Stimulated activated naive B cell treated with anti-CD40 and anti-IgM and Interleukin-4, amounts not matched to agents 10 μg/mL and 1 μg/mL and 100 μg/mL, for 72 hours (primary cell): ENCODE data around the gene KIAA0586.
"Not testable (repeated sequence)": the region's sequence is repeated elsewhere in the genome, so short reads cannot be mapped to it uniquely, and the experiment has no call there.

ENCODE experiments used
- ATAC-seq, 2 donors: fragments of 150-1000 bp; cut with Tn5 transposase; replicated peaks; 2 replicates each; pipeline ENCODE4 v1.10.0; 2021; ENCODE audit warnings: moderate library complexity in 1 of 2
- DNase-seq: peaks from one replicate; pipeline ENCODE4 v3.0.0; 2021
- H3K27ac Mint-ChIP-seq: one replicate; pipeline ENCODE4 v1.8.0; 2022; ENCODE audit warnings: mild to moderate bottlenecking, mixed read lengths
- H3K27me3 Mint-ChIP-seq, 2 donors: one replicate each; pipeline ENCODE4 v1.8.0; 2022; ENCODE audit warnings: mixed read lengths in 2 of 2
- H3K36me3 Mint-ChIP-seq, 2 donors: one replicate each; pipeline ENCODE4 v1.8.0; 2022; ENCODE audit warnings: mixed read lengths in 2 of 2, mild to moderate bottlenecking in 1 of 2
- H3K4me1 Mint-ChIP-seq, 2 donors: one replicate each; pipeline ENCODE4 v1.8.0; 2022; ENCODE audit warnings: mixed read lengths in 2 of 2, mild to moderate bottlenecking in 1 of 2
- H3K4me3 Mint-ChIP-seq, 2 donors: one replicate each; pipeline ENCODE4 v1.8.0; 2022; ENCODE audit warnings: mild to moderate bottlenecking in 2 of 2, mixed read lengths in 2 of 2, moderate library complexity in 1 of 2
- H3K9me3 Mint-ChIP-seq, 2 donors: one replicate each; pipeline ENCODE4 v1.8.0; 2022; ENCODE audit warnings: mixed read lengths in 2 of 2, mild to moderate bottlenecking in 1 of 2

KIAA0586 gene

DNA sequence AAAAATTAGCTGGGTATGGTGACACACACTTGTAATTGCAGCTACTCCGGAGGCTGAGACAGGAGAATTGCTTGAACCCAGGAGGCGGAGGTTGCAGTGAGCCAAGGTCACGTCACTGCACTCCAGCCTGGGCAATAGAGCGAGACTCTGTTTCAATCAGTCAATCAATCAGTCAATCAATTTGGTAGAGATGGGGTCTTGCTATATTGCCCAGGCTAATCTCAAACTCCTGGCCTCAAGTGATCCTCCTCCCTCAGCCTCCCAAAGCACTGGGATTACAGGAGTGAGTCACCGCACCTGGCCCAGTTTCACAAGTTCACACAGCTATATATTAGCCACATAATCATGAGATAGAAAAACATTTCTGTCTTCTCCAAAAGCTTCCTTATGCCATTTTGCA, 50.8 kb downstream of the KIAA0586 start:
- H3K4me3 Mint-ChIP-seq, DNase-seq, H3K9me3 Mint-ChIP-seq, H3K27ac Mint-ChIP-seq, H3K27me3 Mint-ChIP-seq, ATAC-seq: not testable (repeated sequence)
- H3K4me1 Mint-ChIP-seq = peaks cover 6 to 12% of the 10 kb centered on the region in 2 donors
- H3K36me3 Mint-ChIP-seq = peaks cover 28 to 30% of the 10 kb centered on the region in 2 donors

DNA sequence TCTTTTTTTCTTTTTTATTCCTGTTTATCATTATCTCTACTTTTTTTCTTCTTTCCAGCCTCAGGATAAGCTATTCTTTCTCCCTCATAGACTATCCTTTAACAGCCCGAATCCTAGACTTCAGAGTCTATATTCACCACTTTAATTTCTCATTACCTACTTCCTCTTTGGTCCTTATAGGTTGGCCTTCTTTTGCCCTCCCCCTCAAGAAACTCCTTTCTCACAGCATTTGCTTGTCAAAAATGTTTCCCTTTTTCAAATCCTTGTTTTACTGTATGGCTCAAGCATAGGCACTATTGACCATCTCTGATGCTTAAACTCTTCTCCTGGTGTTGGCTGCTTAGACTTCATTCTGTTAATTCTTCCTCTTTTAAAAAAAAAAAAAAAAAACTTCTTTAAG, 52.5 kb downstream of the KIAA0586 start:
- H3K36me3 Mint-ChIP-seq = peaks cover 21 to 24% of the 10 kb centered on the region in 2 donors

DNA sequence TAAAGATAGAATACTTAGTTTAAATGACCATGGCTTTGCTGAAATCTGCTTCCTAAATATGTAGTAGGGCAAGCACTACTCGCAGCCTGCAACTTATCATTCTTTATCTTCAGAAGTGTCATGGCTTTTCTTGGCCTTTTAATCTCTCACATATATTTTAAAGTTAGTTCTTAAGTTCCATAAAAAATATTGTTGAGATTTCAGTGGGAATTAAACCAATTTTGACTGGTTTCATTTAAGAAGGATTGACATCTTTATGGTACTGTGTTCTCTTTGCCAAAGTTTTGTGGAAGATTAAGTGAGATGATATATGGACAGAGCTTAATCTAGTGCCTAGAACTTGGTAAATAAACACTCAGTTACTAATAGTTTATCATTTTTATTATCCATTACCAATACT, 56.7 kb downstream of the KIAA0586 start:
- Mint-ChIP-seq H3K9me3 (peaks cover 3 to 7% of the 10 kb centered on the region in 2 donors), H3K36me3 (peaks cover 17 to 20% of the 10 kb centered on the region in 2 donors), H3K27ac (no peak overlapping the region), H3K27me3 (no peaks in the 10 kb centered on the region), H3K4me3 (no peak overlapping the region), H3K4me1 (peaks cover 8 to 12% of the 10 kb centered on the region in 2 donors)
- no peak for ATAC-seq
- no peak for DNase-seq

More for the DNA sequence above, 52.5 kb downstream of the KIAA0586 start:
- Mint-ChIP-seq H3K9me3 (no peaks in the 10 kb centered on the region), H3K27me3 (no peaks in the 10 kb centered on the region), H3K4me3 (no peak overlapping the region), H3K27ac (no peak overlapping the region), H3K4me1 (peaks cover 6 to 12% of the 10 kb centered on the region in 2 donors)
- ATAC-seq = peak; percentile 86 to 87
- no peak for DNase-seq

DNA sequence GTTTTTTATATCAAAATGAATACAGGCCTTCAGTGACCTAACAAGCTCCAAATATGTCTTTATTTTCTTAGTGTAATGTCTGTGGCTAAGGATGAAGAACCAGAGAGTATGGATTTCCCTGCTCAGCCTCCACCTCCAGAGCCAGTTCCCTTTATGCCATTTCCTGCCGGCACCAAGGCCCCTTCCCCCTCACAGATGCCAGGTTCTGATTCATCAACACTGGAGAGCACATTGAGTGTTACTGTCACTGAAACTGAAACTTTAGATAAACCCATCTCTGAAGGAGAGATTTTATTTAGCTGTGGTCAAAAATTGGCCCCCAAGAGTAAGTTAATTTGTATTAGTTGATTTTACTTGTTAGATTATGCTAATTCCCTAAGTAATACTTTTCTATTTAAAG, 61.0 kb downstream of the KIAA0586 start:
- peaks cover 0 to 2% of the 10 kb centered on the region in 2 donors for H3K4me1 Mint-ChIP-seq
- no peaks in the 10 kb centered on the region for H3K27me3 Mint-ChIP-seq
- H3K27ac Mint-ChIP-seq = no peak overlapping the region
- H3K9me3 Mint-ChIP-seq = peaks cover 3 to 7% of the 10 kb centered on the region in 2 donors
- peaks cover 12 to 20% of the 10 kb centered on the region in 2 donors for H3K36me3 Mint-ChIP-seq
- ATAC-seq (no peak), DNase-seq (no peak)
- no peak overlapping the region for H3K4me3 Mint-ChIP-seq

DNA sequence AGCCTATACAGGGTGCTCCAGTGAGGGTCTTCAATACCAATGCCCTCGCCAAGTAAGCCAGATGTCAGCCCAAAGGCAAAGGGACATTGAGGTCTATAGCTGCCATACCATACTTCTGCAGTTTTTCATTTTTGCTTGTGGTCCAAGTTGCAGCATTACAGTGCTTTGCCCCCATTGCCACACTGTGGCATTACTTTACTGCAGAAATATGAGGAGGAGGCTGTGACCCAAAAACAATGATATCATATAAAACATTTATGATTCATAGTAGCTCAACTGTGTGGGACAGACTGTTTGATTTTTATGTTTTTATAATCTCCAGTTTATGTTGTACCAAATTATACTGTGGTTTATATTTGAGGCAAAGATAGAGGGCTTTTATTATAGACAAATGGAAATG, 64.1 kb downstream of the KIAA0586 start:
- Mint-ChIP-seq H3K27me3 (no peaks in the 10 kb centered on the region), H3K4me1 (peaks cover 0 to 2% of the 10 kb centered on the region in 2 donors), H3K36me3 (peaks cover 6 to 11% of the 10 kb centered on the region in 2 donors), H3K27ac (no peak overlapping the region), H3K9me3 (no peaks in the 10 kb centered on the region), H3K4me3 (no peak overlapping the region)
- DNase-seq (no peak), ATAC-seq (no peak)

DNA sequence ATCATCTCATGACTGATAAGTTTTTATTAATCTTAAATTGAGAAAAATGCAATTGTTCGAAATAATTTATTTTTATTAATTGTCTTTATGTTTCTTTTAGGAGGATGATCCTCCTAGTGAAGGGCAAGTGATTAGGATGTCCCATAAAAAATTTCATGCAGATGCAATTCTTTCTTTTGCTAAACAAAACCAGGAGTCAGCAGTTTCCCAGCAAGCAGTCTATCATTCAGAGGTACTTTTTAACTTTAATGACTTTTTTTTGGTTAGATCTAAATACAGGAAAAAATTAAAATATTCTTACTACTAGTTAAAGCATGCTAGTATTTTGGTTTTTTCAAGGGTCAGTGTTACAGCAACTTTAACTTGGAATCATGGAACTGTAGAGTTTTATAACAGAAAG, 64.5 kb downstream of the KIAA0586 start:
- no peak for ATAC-seq
- peaks cover 0 to 2% of the 10 kb centered on the region in 2 donors for H3K4me1 Mint-ChIP-seq
- H3K27ac Mint-ChIP-seq = no peak overlapping the region
- DNase-seq = no peak
- no peaks in the 10 kb centered on the region for H3K27me3 Mint-ChIP-seq
- H3K36me3 Mint-ChIP-seq = peaks cover 6 to 11% of the 10 kb centered on the region in 2 donors
- no peaks in the 10 kb centered on the region for H3K9me3 Mint-ChIP-seq
- no peak overlapping the region for H3K4me3 Mint-ChIP-seq

DNA sequence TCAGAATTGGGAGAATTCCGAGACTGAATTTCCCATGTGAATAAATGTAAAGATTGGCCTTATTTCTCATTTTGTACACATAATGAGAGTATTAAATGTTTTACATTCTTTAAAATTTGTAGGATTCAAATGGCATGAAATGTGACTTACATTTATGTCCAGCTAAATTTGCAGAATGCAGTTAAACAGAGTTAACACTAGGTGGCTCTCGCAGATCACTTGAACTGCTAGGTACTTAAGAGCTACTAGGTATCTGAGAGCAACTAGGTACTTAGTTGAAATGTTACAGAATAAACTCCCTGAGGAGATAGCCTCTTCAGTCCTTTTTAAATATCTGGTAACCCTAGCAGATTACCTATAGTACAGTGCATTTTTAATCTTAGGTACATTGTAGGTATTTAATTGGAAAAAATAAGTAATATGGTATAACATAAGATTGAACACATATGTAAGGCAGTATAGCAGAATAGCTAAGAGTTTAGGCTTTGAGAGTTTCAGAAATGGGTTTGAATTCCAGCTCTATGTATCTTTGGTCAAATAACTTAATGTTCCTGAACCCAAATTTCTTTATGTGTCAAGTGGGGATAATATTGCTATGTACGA, 73.8 kb downstream of the KIAA0586 start:
- ATAC-seq (peak; percentile 75 to 79), DNase-seq (peak; percentile 8)
- Mint-ChIP-seq H3K9me3 (no peaks in the 10 kb centered on the region), H3K27ac (no peak overlapping the region), H3K4me1 (no peaks in the 10 kb centered on the region), H3K36me3 (peaks cover 8 to 11% of the 10 kb centered on the region in 2 donors), H3K4me3 (no peak overlapping the region), H3K27me3 (no peaks in the 10 kb centered on the region)

DNA sequence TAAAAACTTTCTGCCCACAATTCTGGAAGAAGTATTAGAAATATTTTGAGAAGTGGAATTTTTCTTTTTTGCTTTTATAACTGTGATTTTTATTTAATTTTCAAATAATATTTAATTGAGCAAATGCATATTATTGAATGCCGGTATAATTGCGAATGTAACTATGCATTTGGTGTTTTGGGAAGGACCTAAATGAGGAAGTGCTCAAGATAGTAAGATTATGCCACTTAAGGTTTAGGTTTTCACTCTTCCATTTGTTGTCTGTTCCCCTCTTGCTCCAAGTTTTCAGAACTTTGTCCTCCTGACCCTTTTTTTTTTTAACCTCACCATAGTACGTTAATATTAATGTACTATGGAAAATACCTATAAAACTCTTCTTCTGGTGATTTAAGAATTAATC, 85.8 kb downstream of the KIAA0586 start:
- H3K27ac Mint-ChIP-seq = no peak overlapping the region
- no peaks in the 10 kb centered on the region for H3K9me3 Mint-ChIP-seq
- H3K27me3 Mint-ChIP-seq = no peaks in the 10 kb centered on the region
- DNase-seq (no peak), ATAC-seq (no peak)
- H3K4me3 Mint-ChIP-seq = no peak overlapping the region
- no peaks in the 10 kb centered on the region for H3K4me1 Mint-ChIP-seq
- H3K36me3 Mint-ChIP-seq = peaks cover 27 to 33% of the 10 kb centered on the region in 2 donors

DNA sequence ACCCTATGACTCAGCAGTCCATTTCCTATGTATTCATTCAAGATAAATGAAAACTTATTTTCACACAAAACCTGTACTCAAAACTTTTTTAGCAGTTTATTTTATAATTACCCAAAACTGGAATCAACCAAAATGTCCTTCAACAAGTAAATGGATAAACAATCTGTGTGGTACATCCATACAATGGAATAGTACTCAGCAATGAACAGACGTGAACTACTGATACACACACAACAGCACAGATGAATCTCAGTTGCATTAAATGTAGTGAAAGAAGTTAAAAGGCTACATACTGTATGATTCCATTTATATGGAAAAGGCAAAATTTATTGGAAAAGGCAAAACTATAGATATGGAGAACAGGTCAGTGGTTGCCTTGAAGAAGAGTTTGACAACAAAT, 90.1 kb downstream of the KIAA0586 start:
- Mint-ChIP-seq H3K4me3 (no peak overlapping the region), H3K27me3 (no peaks in the 10 kb centered on the region), H3K27ac (no peak overlapping the region), H3K36me3 (peaks cover 44 to 53% of the 10 kb centered on the region in 2 donors), H3K9me3 (no peaks in the 10 kb centered on the region), H3K4me1 (no peaks in the 10 kb centered on the region)
- ATAC-seq = no peak
- no peak for DNase-seq

DNA sequence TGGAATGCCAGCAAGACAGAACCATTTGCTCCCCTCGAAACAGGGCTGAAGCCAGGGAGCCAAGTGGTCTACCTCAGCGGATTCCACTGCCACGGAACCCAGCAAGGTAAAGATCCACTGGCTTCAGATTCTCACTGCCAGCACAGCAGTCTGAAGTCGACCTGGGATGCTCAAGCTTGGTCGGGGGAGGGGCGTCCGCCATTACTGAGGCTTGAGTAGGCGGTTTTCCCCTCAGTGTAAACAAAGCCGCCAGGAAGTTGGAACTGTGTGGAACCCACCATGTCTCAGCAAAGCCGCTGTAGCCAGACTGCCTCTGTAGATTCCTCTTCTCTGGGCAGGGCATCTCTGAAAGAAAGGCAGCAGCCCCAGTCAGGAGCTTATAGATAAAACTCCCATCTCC, 98.2 kb downstream of the KIAA0586 start:
- DNase-seq, H3K4me3 Mint-ChIP-seq, H3K27ac Mint-ChIP-seq, H3K27me3 Mint-ChIP-seq, ATAC-seq, H3K4me1 Mint-ChIP-seq: not testable (repeated sequence)
- Mint-ChIP-seq H3K36me3 (peaks cover 18 to 39% of the 10 kb centered on the region in 2 donors), H3K9me3 (peaks cover 20 to 24% of the 10 kb centered on the region in 2 donors)

DNA sequence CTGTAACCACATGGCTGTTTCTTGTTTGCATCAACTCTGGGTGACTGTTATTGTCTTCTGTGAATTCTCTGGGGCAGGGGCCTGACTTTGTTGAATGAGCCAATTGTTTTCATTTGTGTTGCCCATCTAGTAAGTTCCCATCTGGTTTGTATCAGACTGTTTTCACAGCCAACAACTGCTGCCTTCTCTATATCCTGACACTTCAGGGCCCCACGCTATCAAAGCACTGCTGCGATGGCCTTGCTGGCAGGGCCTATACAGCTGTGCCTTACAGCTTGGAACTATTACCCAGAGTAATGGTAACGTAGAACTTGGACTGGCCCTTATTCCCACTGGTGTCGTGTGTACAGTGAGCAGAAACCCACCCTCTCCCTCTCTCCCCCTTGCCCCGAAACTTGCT, 105.9 kb downstream of the KIAA0586 start:
- DNase-seq = no peak
- Mint-ChIP-seq H3K36me3 (peaks cover 2 to 4% of the 10 kb centered on the region in 2 donors), H3K4me1 (peaks cover 0 to 12% of the 10 kb centered on the region in 2 donors)

DNA sequence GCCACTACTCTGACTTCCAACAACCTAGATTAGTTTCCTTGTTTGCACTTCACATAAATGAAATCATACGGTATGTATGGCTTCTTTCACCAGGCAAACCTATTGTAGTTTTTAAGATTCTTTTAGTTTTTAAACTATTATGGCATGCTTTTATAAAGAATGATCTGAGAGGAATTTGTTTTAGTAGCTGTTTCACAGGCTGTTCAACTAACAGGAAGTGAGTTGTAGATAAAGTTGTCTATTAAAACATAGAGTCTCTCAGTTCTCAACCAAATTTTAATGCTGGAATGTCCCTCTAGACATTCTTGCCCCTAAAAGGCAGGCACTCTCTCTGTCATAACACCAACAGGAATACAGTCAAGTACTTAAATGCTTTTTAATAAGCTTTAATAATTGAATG, 107.5 kb downstream of the KIAA0586 start:
- H3K27ac Mint-ChIP-seq = no peak overlapping the region
- peaks cover 0 to 5% of the 10 kb centered on the region in 2 donors for H3K9me3 Mint-ChIP-seq
- H3K36me3 Mint-ChIP-seq = peaks cover 3% of the 10 kb centered on the region in 2 donors
- H3K27me3 Mint-ChIP-seq = no peaks in the 10 kb centered on the region
- H3K4me3 Mint-ChIP-seq = no peak overlapping the region
- ATAC-seq (no peak), DNase-seq (no peak)
- peaks cover 0 to 12% of the 10 kb centered on the region in 2 donors for H3K4me1 Mint-ChIP-seq

More for the DNA sequence above, 105.9 kb downstream of the KIAA0586 start:
- Mint-ChIP-seq H3K4me3 (no peak overlapping the region), H3K27ac (no peak overlapping the region), H3K27me3 (no peaks in the 10 kb centered on the region), H3K9me3 (peaks cover 11 to 12% of the 10 kb centered on the region in 2 donors)
- no peak for ATAC-seq

DNA sequence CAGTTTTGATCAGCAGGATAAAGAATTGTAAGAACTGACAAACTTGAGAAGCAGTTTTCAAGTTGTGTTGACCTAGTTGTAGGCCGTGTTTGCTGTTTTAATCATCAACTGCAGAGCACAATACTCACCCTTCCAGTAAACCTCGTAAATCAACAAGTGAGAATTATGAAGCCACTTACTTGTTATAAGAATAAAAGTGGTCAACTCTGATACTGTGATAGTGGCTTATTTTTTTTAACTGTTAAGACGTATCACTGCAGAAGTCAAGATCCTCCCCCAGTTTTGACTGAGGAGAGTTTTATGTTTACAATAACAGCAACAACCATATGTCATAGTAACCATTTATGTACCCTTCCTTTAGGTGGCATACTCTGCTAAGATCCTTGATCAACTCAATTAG, 109.5 kb downstream of the KIAA0586 start:
- H3K4me1 Mint-ChIP-seq = peaks cover 0 to 12% of the 10 kb centered on the region in 2 donors
- DNase-seq (no peak), ATAC-seq (no peak)
- H3K36me3 Mint-ChIP-seq = peaks cover 3 to 7% of the 10 kb centered on the region in 2 donors
- no peak overlapping the region for H3K27ac Mint-ChIP-seq
- H3K9me3 Mint-ChIP-seq = peaks cover 0 to 5% of the 10 kb centered on the region in 2 donors
- H3K27me3 Mint-ChIP-seq = no peaks in the 10 kb centered on the region
- H3K4me3 Mint-ChIP-seq = no peak overlapping the region

DNA sequence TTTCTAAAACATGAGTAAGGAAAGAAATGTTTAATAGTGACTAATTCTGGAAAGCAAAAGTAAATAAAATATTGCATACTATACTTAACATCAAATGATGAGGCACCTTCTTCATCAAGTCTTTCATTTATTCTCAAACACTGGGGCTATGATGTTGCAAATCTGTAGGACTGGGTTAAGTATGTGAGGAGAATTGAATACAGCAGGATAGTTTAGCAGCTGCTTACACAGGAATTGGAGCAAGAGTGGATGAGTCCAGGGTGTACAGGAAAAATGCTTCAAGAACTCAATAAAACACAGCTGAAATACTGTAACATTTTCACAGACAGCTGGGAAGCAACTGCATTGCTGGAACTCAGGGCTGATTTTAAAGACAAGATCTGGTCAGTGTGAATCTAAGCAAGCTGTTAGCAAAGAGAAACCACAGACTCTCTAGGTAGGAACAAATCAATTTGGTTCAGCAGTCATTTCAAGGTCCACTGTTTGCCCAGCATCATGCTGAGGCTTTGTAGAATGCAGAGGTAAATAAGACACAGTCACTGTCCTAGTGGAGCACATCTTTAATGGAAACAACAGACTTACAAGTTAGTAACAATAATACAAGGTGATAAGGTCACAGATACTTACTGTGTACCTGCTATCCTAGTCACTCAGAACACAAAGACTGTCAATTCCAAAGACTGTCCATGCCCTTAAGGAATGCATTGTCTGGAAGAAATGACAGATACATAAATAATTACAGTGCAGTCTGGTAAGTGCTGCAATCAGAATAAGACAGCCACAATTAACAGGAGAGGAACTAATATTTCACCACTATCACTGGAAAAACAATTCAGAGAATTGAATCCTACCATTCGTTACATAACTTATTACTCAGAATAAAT, 113.5 kb downstream of the KIAA0586 start:
- DNase-seq = no peak
- peaks cover 16 to 26% of the 10 kb centered on the region in 2 donors for H3K36me3 Mint-ChIP-seq
- H3K4me3 Mint-ChIP-seq = no peak overlapping the region
- H3K27me3 Mint-ChIP-seq = no peaks in the 10 kb centered on the region
- no peak for ATAC-seq
- peaks cover 0 to 2% of the 10 kb centered on the region in 2 donors for H3K4me1 Mint-ChIP-seq
- H3K27ac Mint-ChIP-seq = no peak overlapping the region
- H3K9me3 Mint-ChIP-seq = peaks cover 10% of the 10 kb centered on the region in 2 donors

DNA sequence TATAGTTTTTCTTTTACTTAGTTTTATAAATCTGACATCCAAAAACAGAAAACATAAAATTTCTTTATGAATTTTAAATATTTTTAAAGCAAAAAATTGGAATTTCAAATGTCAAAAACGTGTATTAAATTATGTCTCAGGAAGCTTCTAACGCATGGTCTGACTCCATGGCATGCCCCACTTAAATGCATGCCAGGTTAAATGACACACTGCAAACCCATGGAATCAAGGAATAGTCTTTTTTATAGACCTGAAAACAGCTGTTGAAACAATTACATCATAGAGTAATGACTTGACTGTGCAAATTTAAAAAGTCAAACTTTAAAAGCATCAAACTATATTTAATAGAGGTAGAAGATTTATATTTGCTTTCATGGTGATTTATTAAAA, 114.1 kb downstream of the KIAA0586 start:
- Mint-ChIP-seq H3K4me1 (peaks cover 0 to 2% of the 10 kb centered on the region in 2 donors), H3K9me3 (peaks cover 6 to 10% of the 10 kb centered on the region in 2 donors), H3K27me3 (no peaks in the 10 kb centered on the region), H3K4me3 (no peak overlapping the region), H3K36me3 (peaks cover 16 to 23% of the 10 kb centered on the region in 2 donors), H3K27ac (no peak overlapping the region)
- DNase-seq (no peak), ATAC-seq (no peak)
